Panc1 (cell line): Measurements from ENCODE around the gene BLVRA. TPM values are rescaled to one million over a fixed set of nuclear protein-coding genes. Genes with fewer than 3 reads are reported as not detected.

ENCODE experiments used
- ATAC-seq: fragments of 200-7000 bp; cut with Tn5 transposase; 2 replicates; pipeline ENCODE4 v1.9.1; 2020; ENCODE audit warnings: mild to moderate bottlenecking, moderate library complexity
- BruUV-seq: library from RNA; stranded (reverse); fragments of 400-500 nt; replicated peaks from 2 replicates; lab custom pipeline; 2021; lab: Mats Ljungman, UMichigan
- CTCF ChIA-PET: fragments of 300-600 bp; sonication (Branson Sonifier 250); formaldehyde crosslinking; loops from one replicate; lab custom pipeline; 2022; ENCODE audit warnings: antibody characterized with exemption; lab: Charles Lee
- POLR2A ChIA-PET: fragments of 300-600 bp; sonication (Branson Sonifier 250); formaldehyde crosslinking; loops from one replicate; lab custom pipeline; 2022; ENCODE audit warnings: antibody characterized with exemption; lab: Charles Lee
- DNase-seq: peaks from one replicate; pipeline ENCODE4 v3.0.0-alpha.2; 2010; ENCODE audit warnings: low read depth, low spot score
- H3K27ac ChIP-seq: 2 replicates; pipeline ENCODE4 v1.5.1; 2011; ENCODE audit warnings: mild to moderate bottlenecking, low read length, inconsistent platforms
- H3K27me3 ChIP-seq: fragments of 200-500 bp; sonication (Bioruptor generic); 2 replicates; pipeline ENCODE4 v1.6.0; 2014; ENCODE audit warnings: low read length, inconsistent platforms; ENCODE audit not compliant: control insufficient read depth, insufficient read depth
- H3K36me3 ChIP-seq: fragments of 200-500 bp; sonication (Bioruptor generic); 2 replicates; pipeline ENCODE4 v1.5.1; 2014; ENCODE audit warnings: inconsistent platforms, mild to moderate bottlenecking, low read length, moderate library complexity; ENCODE audit not compliant: control insufficient read depth, insufficient read depth
- H3K4me1 ChIP-seq: 2 replicates; pipeline ENCODE4 v1.5.1; 2011; ENCODE audit warnings: inconsistent platforms, mild to moderate bottlenecking, low read length, moderate library complexity; ENCODE audit not compliant: control insufficient read depth, insufficient read depth
- H3K4me3 ChIP-seq, 2 experiments: 2 replicates each; pipeline ENCODE4 v1.5.1; 2011 to 2012; ENCODE audit warnings: low read depth in 2 of 2, low read length in 2 of 2, mild to moderate bottlenecking in 2 of 2, inconsistent platforms in 1 of 2, moderate library complexity in 1 of 2
- H3K9me3 ChIP-seq: fragments of 200-500 bp; sonication (Bioruptor generic); 2 replicates; pipeline ENCODE4 v1.5.1; 2014; ENCODE audit warnings: low read depth, mild to moderate bottlenecking, inconsistent platforms, low read length, moderate library complexity; ENCODE audit not compliant: control insufficient read depth, insufficient read depth
- POLR2AphosphoS5 ChIP-seq: IDR thresholded peaks from 2 replicates; pipeline ENCODE4 v1.6.1; 2012; ENCODE audit warnings: mild to moderate bottlenecking, low read depth, low read length, moderate library complexity
- REST ChIP-seq, 2 experiments: IDR thresholded peaks; 2 replicates each; pipeline ENCODE4 v1.6.1; 2011 to 2012; ENCODE audit warnings: low read depth in 2 of 2, control low read depth in 1 of 2, low read length in 1 of 2, mild to moderate bottlenecking in 1 of 2, moderate library complexity in 1 of 2; ENCODE audit not compliant: insufficient read depth in 1 of 2
- SIN3A ChIP-seq: IDR thresholded peaks from 2 replicates; pipeline ENCODE4 v1.6.1; 2012; ENCODE audit warnings: low read depth, mild to moderate bottlenecking, low read length, moderate library complexity, borderline replicate concordance; ENCODE audit not compliant: insufficient read depth
- TCF7L2 ChIP-seq: IDR thresholded peaks from 2 replicates; pipeline ENCODE4 v1.6.1; 2011; ENCODE audit warnings: mild to moderate bottlenecking, low read depth, low read length, inconsistent platforms
- in situ Hi-C: cut with HindIII; loops from 2 replicates; pipeline ENCODE4 v1.10.0; 2016; ENCODE audit warnings: low sequenced_read_pairs, low pct_unique_long_range_greater_than_20kb
- intact Hi-C: fragments of 100-400 bp; cut with micrococcal nuclease; formaldehyde crosslinking; loops from one replicate; pipeline ENCODE4 v1.10.0; 2022; ENCODE audit not compliant: unreplicated experiment
- total RNA-seq: library from RNA; stranded (reverse); gene quantifications from one replicate; pipeline ENCODE4 v1.2.1, GENCODE V29; 2021; ENCODE audit not compliant: unreplicated experiment
- TF ChIP-seq, protein P1 (sequence below): fragments of 450-650 bp; IDR thresholded peaks from 2 replicates; pipeline ENCODE4 v1.5.1; 2017; ENCODE audit warnings: mild to moderate bottlenecking

The BLVRA gene
- total RNA-seq, 1 experiment from 2014 or later: 85.5 TPM

DNA sequence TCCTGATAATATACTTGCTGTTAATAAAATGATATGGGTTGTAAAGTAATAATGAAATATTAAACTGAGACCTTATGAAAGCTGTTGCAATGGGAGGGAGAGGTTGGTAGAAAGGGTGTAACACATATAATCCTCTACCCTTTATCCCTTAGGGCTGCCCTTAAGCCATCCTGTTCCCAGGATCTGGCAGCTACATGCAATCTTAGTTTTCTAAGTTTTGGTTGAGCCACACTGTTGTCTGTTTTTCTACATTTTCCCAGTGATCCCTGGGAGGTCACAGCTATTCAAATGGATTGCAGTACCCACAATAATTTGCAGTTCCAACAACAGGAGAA lies 35.5 kb upstream of the BLVRA start:
- in situ Hi-C loops: loop anchor here (25.0 kb wide), 1 partner anchor 136 kb away; the partner anchor contains the start of gene STK17A
- H3K27ac ChIP-seq: no peak overlapping the region
- peaks cover 5% of the 10 kb centered on the region; the same call in 1 of the 2 replicates for H3K4me1 ChIP-seq
- ChIA-PET POLR2A (no interaction called here), CTCF (interaction anchor here (1.2 to 3.0 kb wide), 2 partner anchors 23 to 140 kb away, joined by 3 to 20 read pairs; partner anchors contain the start of gene STK17A)
- intact Hi-C loops: loop anchor here (10.0 kb wide), 1 partner anchor 778 kb away; no protein-coding TSS in a partner anchor
- no peaks in the 10 kb centered on the region for H3K36me3 ChIP-seq
- no peaks in the 10 kb centered on the region for H3K27me3 ChIP-seq
- no TSS peak for BruUV-seq
- no peaks in the 10 kb centered on the region; the same call in 1 of the 2 replicates for H3K9me3 ChIP-seq
- DNase-seq: no peak
- TF ChIP-seq, protein P1, sequence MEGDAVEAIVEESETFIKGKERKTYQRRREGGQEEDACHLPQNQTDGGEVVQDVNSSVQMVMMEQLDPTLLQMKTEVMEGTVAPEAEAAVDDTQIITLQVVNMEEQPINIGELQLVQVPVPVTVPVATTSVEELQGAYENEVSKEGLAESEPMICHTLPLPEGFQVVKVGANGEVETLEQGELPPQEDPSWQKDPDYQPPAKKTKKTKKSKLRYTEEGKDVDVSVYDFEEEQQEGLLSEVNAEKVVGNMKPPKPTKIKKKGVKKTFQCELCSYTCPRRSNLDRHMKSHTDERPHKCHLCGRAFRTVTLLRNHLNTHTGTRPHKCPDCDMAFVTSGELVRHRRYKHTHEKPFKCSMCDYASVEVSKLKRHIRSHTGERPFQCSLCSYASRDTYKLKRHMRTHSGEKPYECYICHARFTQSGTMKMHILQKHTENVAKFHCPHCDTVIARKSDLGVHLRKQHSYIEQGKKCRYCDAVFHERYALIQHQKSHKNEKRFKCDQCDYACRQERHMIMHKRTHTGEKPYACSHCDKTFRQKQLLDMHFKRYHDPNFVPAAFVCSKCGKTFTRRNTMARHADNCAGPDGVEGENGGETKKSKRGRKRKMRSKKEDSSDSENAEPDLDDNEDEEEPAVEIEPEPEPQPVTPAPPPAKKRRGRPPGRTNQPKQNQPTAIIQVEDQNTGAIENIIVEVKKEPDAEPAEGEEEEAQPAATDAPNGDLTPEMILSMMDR: no peak
- no peak for ATAC-seq
- no peak overlapping the region for H3K4me3 ChIP-seq

DNA sequence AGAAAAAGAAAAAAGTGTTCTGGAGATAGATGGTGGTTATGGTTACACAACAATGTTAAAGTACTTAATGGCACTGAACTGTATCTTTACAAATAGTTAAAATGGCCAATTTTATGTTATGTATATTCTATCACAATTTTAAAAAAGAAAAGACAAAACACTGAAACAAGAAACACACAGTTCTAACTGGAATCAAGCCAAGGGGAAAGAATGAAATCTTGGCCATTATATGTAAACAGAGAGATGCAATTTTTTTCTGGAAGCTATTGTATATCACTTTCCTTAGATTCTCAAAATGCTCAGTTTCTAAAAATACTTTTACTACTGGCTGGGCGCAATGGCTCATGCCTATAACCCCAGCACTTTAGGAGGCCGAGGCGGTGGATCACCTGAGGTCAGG lies 33.2 kb upstream of the BLVRA start:
- intact Hi-C loops (loop anchor here (5.0 to 10.0 kb wide), 3 partner anchors 112 to 780 kb away; partner anchors contain the start of gene STK17A), in situ Hi-C loops (no loop called here)
- no TSS peak for BruUV-seq
- no peaks in the 10 kb centered on the region for H3K36me3 ChIP-seq
- no peaks in the 10 kb centered on the region for H3K9me3 ChIP-seq
- DNase-seq: no peak
- no peak overlapping the region for H3K4me3 ChIP-seq
- POLR2A ChIA-PET: no interaction called here
- peaks cover 11% of the 10 kb centered on the region for H3K4me1 ChIP-seq
- no peak for ATAC-seq
- CTCF ChIA-PET: interaction anchor here (0.6 to 0.7 kb wide), 2 partner anchors 104 to 230 kb away, joined by 4 to 5 read pairs; no protein-coding TSS in a partner anchor
- no peak for TF ChIP-seq REST (IDR thresholded peaks at IDR 0.05; ENCODE audit: insufficient read depth in 1 of 2, low read depth in 2 of 2, low read length in 1 of 2)
- TF ChIP-seq, protein P1: no peak
- no peak for TF ChIP-seq POLR2AphosphoS5
- TF ChIP-seq SIN3A: no peak
- no peak for TF ChIP-seq TCF7L2
- H3K27me3 ChIP-seq: no peaks in the 10 kb centered on the region
- no peak overlapping the region for H3K27ac ChIP-seq
